GM12864 (cell line): ENCODE results near the gene ANXA10.

ENCODE experiments used
- DNase-seq: peaks from one replicate; pipeline ENCODE4 v3.0.0-alpha.2; 2011; ENCODE audit warnings: low read depth
- H3K4me3 ChIP-seq: 2 replicates; pipeline ENCODE4 v1.5.1; 2011; ENCODE audit warnings: mild to moderate bottlenecking, low read depth, low read length, control low read depth
- TF ChIP-seq, protein P1 (sequence below): IDR thresholded peaks from 2 replicates; pipeline ENCODE4 v1.5.1; 2011; ENCODE audit warnings: low read depth, mild to moderate bottlenecking, moderate library complexity, low read length, control low read depth, inconsistent platforms; ENCODE audit errors: missing control alignments

Gene ANXA10, protein sequence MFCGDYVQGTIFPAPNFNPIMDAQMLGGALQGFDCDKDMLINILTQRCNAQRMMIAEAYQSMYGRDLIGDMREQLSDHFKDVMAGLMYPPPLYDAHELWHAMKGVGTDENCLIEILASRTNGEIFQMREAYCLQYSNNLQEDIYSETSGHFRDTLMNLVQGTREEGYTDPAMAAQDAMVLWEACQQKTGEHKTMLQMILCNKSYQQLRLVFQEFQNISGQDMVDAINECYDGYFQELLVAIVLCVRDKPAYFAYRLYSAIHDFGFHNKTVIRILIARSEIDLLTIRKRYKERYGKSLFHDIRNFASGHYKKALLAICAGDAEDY

DNA sequence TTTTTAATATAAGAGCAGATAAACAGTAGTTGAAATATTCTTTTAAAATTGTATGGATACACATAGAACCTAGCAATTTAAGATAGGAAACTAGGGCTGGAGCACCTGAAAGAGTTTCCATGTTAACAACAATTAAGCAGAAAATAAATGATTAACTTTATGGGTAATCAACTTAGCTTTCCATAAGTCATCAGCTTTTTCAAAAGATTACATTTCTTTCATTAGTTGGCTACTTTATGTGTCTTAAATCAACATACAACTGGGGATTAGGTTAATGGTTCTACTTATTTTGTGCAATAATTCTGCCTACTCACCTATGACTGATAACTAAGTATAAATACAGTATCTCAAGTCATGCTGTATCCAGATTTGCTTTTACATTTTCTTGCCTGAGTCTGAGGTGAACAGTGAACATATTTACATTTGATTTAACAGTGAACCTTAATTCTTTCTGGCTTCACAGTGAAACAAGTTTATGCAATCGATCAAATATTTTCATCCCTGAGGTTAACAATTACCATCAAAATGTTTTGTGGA is at the start of gene ANXA10:
Gene ANXA10, plus strand, starts transcription at position 362 of the 537 bp plus-strand sequence. Its CDS starts 164 bp downstream, at position 526.
- no peak within 1 kb of the TSS for H3K4me3 ChIP-seq
- no peak for DNase-seq
- TF ChIP-seq, protein P1, sequence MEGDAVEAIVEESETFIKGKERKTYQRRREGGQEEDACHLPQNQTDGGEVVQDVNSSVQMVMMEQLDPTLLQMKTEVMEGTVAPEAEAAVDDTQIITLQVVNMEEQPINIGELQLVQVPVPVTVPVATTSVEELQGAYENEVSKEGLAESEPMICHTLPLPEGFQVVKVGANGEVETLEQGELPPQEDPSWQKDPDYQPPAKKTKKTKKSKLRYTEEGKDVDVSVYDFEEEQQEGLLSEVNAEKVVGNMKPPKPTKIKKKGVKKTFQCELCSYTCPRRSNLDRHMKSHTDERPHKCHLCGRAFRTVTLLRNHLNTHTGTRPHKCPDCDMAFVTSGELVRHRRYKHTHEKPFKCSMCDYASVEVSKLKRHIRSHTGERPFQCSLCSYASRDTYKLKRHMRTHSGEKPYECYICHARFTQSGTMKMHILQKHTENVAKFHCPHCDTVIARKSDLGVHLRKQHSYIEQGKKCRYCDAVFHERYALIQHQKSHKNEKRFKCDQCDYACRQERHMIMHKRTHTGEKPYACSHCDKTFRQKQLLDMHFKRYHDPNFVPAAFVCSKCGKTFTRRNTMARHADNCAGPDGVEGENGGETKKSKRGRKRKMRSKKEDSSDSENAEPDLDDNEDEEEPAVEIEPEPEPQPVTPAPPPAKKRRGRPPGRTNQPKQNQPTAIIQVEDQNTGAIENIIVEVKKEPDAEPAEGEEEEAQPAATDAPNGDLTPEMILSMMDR = no peak

DNA sequence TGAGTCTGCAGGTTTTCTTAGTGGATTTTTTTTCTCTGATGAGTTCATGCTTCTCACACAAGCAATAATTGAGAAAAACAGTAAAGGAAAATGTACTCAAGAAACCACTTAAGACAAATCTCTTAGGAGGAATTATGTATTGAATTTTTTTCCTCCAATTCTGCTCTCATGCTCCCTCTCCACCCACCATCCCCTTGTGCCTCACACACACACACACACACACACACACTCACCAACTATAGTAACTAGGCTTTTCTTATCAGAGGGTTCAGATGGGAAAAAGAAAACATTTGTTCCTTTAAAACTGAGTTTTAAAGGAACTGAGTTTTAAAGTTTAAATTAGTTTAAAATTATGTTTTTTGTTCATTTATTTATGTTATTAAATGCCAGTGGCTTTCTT is 47.0 kb upstream of the ANXA10 start:
- no peak for DNase-seq
- no peak overlapping the region for H3K4me3 ChIP-seq
- TF ChIP-seq, protein P1 = no peak

DNA sequence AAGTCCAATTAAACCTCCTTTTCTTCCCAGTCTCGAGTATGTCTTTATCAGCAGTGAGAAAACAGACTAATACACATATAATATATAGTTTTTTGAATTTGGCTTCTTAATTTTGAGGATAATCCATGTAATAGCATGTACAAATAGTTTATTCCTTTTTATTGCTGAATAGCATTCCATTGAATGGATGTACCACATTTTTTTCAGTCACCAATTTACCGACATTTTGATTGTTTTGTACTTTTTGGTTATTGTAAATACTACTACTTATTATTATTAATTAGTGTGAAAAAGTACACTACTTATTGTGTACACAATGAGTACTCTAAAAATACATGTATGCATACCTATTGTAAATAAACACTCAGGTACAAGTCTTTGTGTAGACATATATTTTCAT is 42.3 kb upstream of the ANXA10 start:
- TF ChIP-seq, protein P1 = no peak
- no peak for DNase-seq
- H3K4me3 ChIP-seq = no peak overlapping the region

DNA sequence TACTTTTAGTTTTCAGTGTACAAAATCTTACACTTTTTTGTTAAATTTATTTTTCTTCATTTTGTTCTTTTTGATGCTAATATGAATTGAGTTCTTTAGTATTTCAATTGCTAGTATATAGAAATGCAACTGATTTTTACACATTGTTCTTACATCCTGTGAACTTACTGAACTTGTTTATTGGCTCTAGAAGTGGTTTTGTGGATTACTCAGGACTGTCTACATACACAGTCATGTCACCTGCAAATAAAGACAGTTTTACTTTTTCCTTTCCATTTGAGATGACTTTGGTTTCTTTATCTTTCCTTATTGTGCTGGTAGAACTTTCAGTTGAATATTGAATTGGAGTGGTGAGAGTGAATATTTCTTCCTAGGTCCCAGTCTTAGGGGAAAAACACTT is 40.8 kb upstream of the ANXA10 start:
- H3K4me3 ChIP-seq = no peak overlapping the region
- TF ChIP-seq, protein P1 = no peak
- no peak for DNase-seq

DNA sequence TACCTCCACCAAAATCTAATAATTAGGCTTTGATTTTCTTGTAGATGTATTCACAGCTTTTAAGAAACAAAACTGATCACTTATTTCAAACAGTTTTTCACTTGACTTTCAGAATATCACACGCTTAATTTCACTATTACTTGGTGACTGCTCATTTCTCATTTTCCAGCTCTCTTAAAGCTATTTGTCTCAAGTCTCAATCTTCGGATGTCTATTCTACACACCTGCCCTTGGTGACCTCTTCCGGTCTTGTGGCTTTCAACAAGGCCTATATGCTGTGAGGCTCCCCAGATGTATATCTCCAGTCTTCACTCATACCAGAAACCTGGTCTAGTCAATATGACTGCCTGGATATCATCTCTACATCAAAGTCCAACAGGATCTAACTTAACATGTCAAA is 34.9 kb upstream of the ANXA10 start:
- TF ChIP-seq, protein P1 = no peak
- DNase-seq = peak; percentile 31
- H3K4me3 ChIP-seq = no peak overlapping the region

DNA sequence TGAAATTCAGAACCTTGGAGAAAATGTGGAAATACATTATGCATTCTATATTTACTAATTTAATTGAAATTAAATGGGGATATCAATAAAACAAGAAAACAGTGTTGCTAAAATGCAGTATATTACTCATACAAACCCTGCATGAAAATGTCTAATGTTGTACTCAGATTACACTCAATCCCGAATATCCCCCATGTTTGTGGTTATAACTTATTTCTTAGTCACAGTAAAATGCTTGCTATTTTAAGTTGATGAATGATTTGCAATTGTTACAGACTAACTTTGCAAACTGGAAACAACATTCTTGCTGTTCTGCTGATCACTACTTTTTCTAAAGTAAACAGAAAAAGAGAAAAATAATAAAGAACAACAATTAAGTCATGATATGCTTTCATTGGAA is 33.1 kb upstream of the ANXA10 start:
- no peak for DNase-seq
- H3K4me3 ChIP-seq = no peak overlapping the region
- TF ChIP-seq, protein P1 = no peak

DNA sequence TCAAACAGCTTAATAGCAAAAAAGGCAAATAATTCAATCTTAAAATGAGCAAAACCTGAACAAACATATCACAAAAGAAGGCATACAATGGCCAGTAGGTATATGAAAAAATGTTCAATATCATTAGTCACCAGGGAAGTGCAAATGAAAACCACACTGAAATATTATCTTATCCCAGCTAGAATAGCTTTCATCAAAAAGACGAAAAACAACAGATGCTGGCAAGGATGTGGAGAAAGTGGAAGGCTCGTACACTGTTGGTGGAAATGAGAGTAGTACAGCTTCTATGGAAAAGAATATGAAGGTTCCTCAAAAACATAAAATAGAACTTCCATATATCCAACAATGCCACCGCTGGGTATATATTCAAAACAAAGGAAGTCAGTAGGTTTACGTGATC is 29.3 kb upstream of the ANXA10 start:
- H3K4me3 ChIP-seq = no peak overlapping the region
- DNase-seq = no peak
- TF ChIP-seq, protein P1 = no peak
